Measurements from ENCODE around the gene PLA2G4A. TPM values are rescaled to one million over a fixed set of nuclear protein-coding genes. Genes with fewer than 3 reads are reported as not detected.

PLA2G4A gene
- total RNA-seq, 1 experiment from 2014 or later: 8.6 TPM

- Histone ChIP-seq H3K4me2 (ENCODE audit: low read length) (no peak overlapping the region), H2AFZ (ENCODE audit: low read depth, low read length, poor library complexity, severe bottlenecking) (no peak overlapping the region), H3K4me3 (replicated peaks in 1 of 2; ENCODE audit: low read depth in 1 of 2, low read length in 2 of 2) (no peak overlapping the region), H3K9me3 (ENCODE audit: control insufficient read depth in 1 of 2, insufficient read depth in 1 of 2, low read depth in 1 of 2, low read length in 2 of 2) (no peaks in the 10 kb centered on the region), H3K4me1 (ENCODE audit: control insufficient read depth in 1 of 2, insufficient read depth in 2 of 2, low read length in 2 of 2) (no peaks in the 10 kb centered on the region), H3K27ac (ENCODE audit: low read depth, low read length) (no peak overlapping the region), H4K20me1 (ENCODE audit: insufficient read depth) (no peaks in the 10 kb centered on the region), H3K27me3 (ENCODE audit: insufficient read depth, low read length) (no peaks in the 10 kb centered on the region), H3K9me2 (ENCODE audit: insufficient read depth) (no peaks in the 10 kb centered on the region), H3K79me2 (ENCODE audit: insufficient read depth, low read length) (no peaks in the 10 kb centered on the region), H3K9ac (ENCODE audit: low read length) (no peak overlapping the region), H3K36me3 (ENCODE audit: control insufficient read depth in 1 of 2, insufficient read depth in 2 of 2, low read length in 2 of 2) (no peaks in the 10 kb centered on the region)
- TF ChIP-seq ZBTB33 (IDR thresholded peaks at IDR 0.05; ENCODE audit: extremely low read depth, insufficient replicate concordance, low read length) (no peak), CEBPB (IDR thresholded peaks at IDR 0.05; ENCODE audit: low read depth) (no peak), RAD21 (IDR thresholded peaks at IDR 0.05; ENCODE audit: low read depth) (peak; percentile 20; the same call in 1 of the 2 replicates), CBX3 (IDR thresholded peaks at IDR 0.05; ENCODE audit: low read depth) (no peak), SRF (IDR thresholded peaks at IDR 0.05; ENCODE audit: low read depth) (no peak), ATF3 (IDR thresholded peaks at IDR 0.05) (no peak), EZH2 (IDR thresholded peaks at IDR 0.05) (no peak), CTCF (IDR thresholded peaks at IDR 0.05 in 2 of 3, conservative IDR thresholded peaks at IDR 0.05 in 1 of 3; ENCODE audit: borderline replicate concordance in 1 of 3, insufficient read depth in 1 of 3, low read depth in 2 of 3, low read length in 2 of 3) (peak in 2 of 3 experiments; percentile 6 to 27; a peak in 1 of 6 replicates), TCF7L2 (IDR thresholded peaks at IDR 0.05; ENCODE audit: borderline replicate concordance, extremely low read depth, insufficient read depth, insufficient read length) (no peak), FOSL1 (IDR thresholded peaks at IDR 0.05; ENCODE audit: low read depth) (no peak)
- RAD21 ChIA-PET (ENCODE audit: low non-redundant PET in 1 of 2, low total read pairs in 2 of 2, uncharacterized antibody in 2 of 2, unreplicated experiment in 2 of 2): no interaction called here
- intact Hi-C loops (cut with micrococcal nuclease): no loop called here
- no peak for DNase-seq (ENCODE audit: low read depth, low spot score)
- CTCF ChIA-PET: interaction anchor here (0.7 to 0.9 kb wide), 2 partner anchors 41 to 636 kb away, joined by 3 read pairs; partner anchors contain the start of gene TPR
- POLR2A ChIA-PET: no interaction called here
- ATAC-seq: no peak
- no TSS peak for BruUV-seq (replicated peaks)
Observed at GRCh38 chr1:187010571-187011309, 182.0 kb downstream of the PLA2G4A start.
